HepG2 (cell line): Measurements from ENCODE around the gene PRKCB. TPM values are rescaled to one million over a fixed set of nuclear protein-coding genes. Genes with fewer than 3 reads are reported as not detected.

ENCODE experiments used
- ATAC-seq: fragments of 200-7000 bp; cut with Tn5 transposase; 3 replicates; pipeline ENCODE4 v1.9.1; 2020; ENCODE audit warnings: mild to moderate bottlenecking, moderate library complexity
- BruUV-seq: library from RNA; stranded (reverse); fragments of 400-500 nt; replicated peaks from 2 replicates; lab custom pipeline; 2021; lab: Mats Ljungman, UMichigan
- CTCF ChIA-PET: fragments of 300-600 bp; formaldehyde crosslinking; extraction: SDS; loops from one replicate; lab custom pipeline; 2021; ENCODE audit warnings: low total read pairs, inconsistent platforms, low intra/inter-chr PET ratio; lab: Yijun Ruan, JAX
- POLR2A ChIA-PET: fragments of 350-600 bp; sonication (Branson Sonifier 250); formaldehyde crosslinking; loops from one replicate; lab custom pipeline; 2020; ENCODE audit warnings: antibody characterized with exemption, inconsistent platforms; lab: Yijun Ruan, JAX
- DNase-seq: peaks from one replicate; pipeline ENCODE4 v3.0.0-alpha.2; 2015; ENCODE audit warnings: low spot score
- FAIRE-seq: peaks from 3 replicates; lab custom pipeline; 2011; peaks lifted over from hg19 to GRCh38; lab: Jason Lieb, UNC
- H2AFZ ChIP-seq: one replicate; pipeline ENCODE4 v1.6.1; 2011; ENCODE audit warnings: low read length, inconsistent platforms
- H3K27ac ChIP-seq: fragments of 300-600 bp; 3 replicates; pipeline ENCODE4 v1.8.0; 2011; ENCODE audit warnings: mixed run types, mild to moderate bottlenecking, mixed read lengths, low read length, inconsistent platforms; ENCODE audit not compliant: insufficient read depth; ENCODE audit errors: extremely low read length
- H3K27me3 ChIP-seq, 2 experiments: fragments of 200-600 bp in 1 of 2; 2 replicates in 1 of 2; 3 replicates in 1 of 2; pipeline versions ENCODE4 v1.6.0 to v1.8.0; 2011; ENCODE audit warnings: low read length in 2 of 2, mild to moderate bottlenecking in 2 of 2, moderate library complexity in 2 of 2, inconsistent platforms in 1 of 2; ENCODE audit not compliant: insufficient read depth in 2 of 2, control insufficient read depth in 1 of 2
- H3K36me3 ChIP-seq, 2 experiments: fragments of 200-600 bp in 1 of 2; replicated peaks in 1 of 2; 2 replicates in 1 of 2; 3 replicates in 1 of 2; pipeline versions ENCODE4 v1.5.1 to v1.8.0; 2011; ENCODE audit warnings: low read length in 2 of 2, inconsistent platforms in 1 of 2; ENCODE audit not compliant: insufficient read depth in 2 of 2, control insufficient read depth in 1 of 2
- H3K4me1 ChIP-seq: 2 replicates; pipeline ENCODE4 v1.5.1; 2012; ENCODE audit warnings: low read length, inconsistent platforms; ENCODE audit not compliant: insufficient read depth
- H3K4me2 ChIP-seq: 2 replicates; pipeline ENCODE4 v1.6.0; 2011; ENCODE audit warnings: low read depth, low read length, inconsistent platforms
- H3K4me3 ChIP-seq, 3 experiments: fragments of 200-600 bp in 1 of 3; sonication (generic), shearing (Covaris generic) in 1 of 3; replicated peaks in 1 of 3; 2 replicates each; pipeline ENCODE4 v1.5.1; 2011 to 2016; ENCODE audit warnings: low read length in 3 of 3, inconsistent platforms in 2 of 3, low read depth in 2 of 3, mild to moderate bottlenecking in 2 of 3, control low read depth in 1 of 3, mixed read lengths in 1 of 3; ENCODE audit not compliant: insufficient read depth in 1 of 3
- H3K79me2 ChIP-seq: one replicate; pipeline ENCODE4 v1.6.1; 2011; ENCODE audit warnings: low read length, inconsistent platforms; ENCODE audit not compliant: insufficient read depth
- H3K9ac ChIP-seq: 2 replicates; pipeline ENCODE4 v1.6.0; 2011; ENCODE audit warnings: mild to moderate bottlenecking, low read depth, low read length, inconsistent platforms; ENCODE audit not compliant: insufficient read depth
- H3K9me3 ChIP-seq: 2 replicates; pipeline ENCODE4 v1.5.1; 2012; ENCODE audit warnings: mild to moderate bottlenecking, low read length
- H4K20me1 ChIP-seq: 2 replicates; pipeline ENCODE4 v1.6.0; 2011; ENCODE audit warnings: inconsistent platforms, mild to moderate bottlenecking, low read length, moderate library complexity; ENCODE audit not compliant: insufficient read depth
- RFXANK ChIP-seq: IDR thresholded peaks from 2 replicates; pipeline ENCODE4 v1.6.1; 2016
- TP53 ChIP-seq: sonication (generic); formaldehyde crosslinking; conservative IDR thresholded peaks from 2 replicates; pipeline ENCODE4 v1.4.0; 2020; ENCODE audit warnings: missing genetic modification reagents
- WGBS: methylation state at CpG from one replicate; pipeline ENCODE4 v1.1.6; 2017; ENCODE audit warnings: low lambda C conversion rate; 5-methylcytosine and 5-hydroxymethylcytosine counted together
- in situ Hi-C: cut with HindIII; loops from 2 replicates; pipeline ENCODE4 v1.10.0; 2017; ENCODE audit warnings: low pct_unique_long_range_greater_than_20kb; ENCODE audit not compliant: extremely low pct_ligation_motif_present
- intact Hi-C: fragments of 100-400 bp; cut with micrococcal nuclease; formaldehyde crosslinking; loops from one replicate; pipeline ENCODE4 v1.10.0; 2022; ENCODE audit not compliant: unreplicated experiment
- polyA plus RNA-seq, 8 experiments: library from polyadenylated mRNA; depleted of rRNA in 3 of 8; stranded (reverse) in 7 of 8; unstranded in 1 of 8; fragments of >200 nt; fragmentation: Illumina TruSeq in 4 of 8; extraction: Trizol in 4 of 8; gene quantifications; 2 replicates each; pipeline versions ENCODE4 v1.2.1 to v1.2.3, GENCODE V29; 2011 to 2016; ENCODE audit warnings: low read depth in 4 of 8, missing spikeins in 1 of 8, mixed read lengths in 1 of 8; ENCODE audit not compliant: insufficient read depth in 1 of 8
- total RNA-seq, 5 experiments: library from RNA; depleted of rRNA; stranded (reverse); fragments of >200 nt; fragmentation: Illumina TruSeq; extraction: Trizol; gene quantifications; 2 replicates each; pipeline ENCODE4 v1.2.3, GENCODE V29; 2016; ENCODE audit warnings: low read depth in 1 of 5
- TF ChIP-seq, protein P1 (sequence below): sonication (generic); formaldehyde crosslinking; IDR thresholded peaks from 2 replicates; pipeline ENCODE4 v1.5.0; 2020; ENCODE audit warnings: mild to moderate bottlenecking, low read depth, missing genetic modification reagents, borderline replicate concordance
- TF ChIP-seq, protein P2 (sequence below): sonication (generic); formaldehyde crosslinking; IDR thresholded peaks from 2 replicates; pipeline ENCODE4 v1.5.1; 2020; ENCODE audit warnings: missing genetic modification reagents, mild to moderate bottlenecking, borderline replicate concordance

Gene PRKCB
- total and polyA plus RNA-seq, 2 of the 13 experiments (the other 11 are each of a cell fraction or from before 2014, with no cell fraction given): 0.01 TPM; not detected in 1

DNA sequence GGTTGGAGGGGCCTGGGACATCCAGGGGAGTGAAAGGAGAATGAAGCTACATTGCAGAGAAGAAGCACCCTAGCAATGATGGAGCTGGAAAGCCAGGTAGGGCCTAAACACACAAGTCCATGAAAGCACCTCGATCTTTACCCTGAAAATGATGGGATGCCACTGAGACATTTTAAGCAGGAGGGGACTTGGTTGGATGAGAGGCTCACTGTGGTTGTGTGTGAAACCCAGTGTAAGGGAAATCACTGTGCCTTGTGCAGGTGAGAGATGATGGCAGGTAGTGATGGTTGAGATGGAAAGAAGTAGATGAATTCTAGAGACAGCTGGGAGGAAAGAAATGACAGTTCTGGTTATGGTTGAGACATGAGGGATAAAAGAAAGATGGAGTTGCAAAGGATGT lies 287.5 kb downstream of the PRKCB start:
- H2AFZ ChIP-seq: no peak overlapping the region
- no peaks in the 10 kb centered on the region for H3K36me3 ChIP-seq
- H3K79me2 ChIP-seq: no peaks in the 10 kb centered on the region
- DNase-seq: no peak
- H3K9me3 ChIP-seq: no peaks in the 10 kb centered on the region
- no TSS peak for BruUV-seq
- intact Hi-C loops (no loop called here), in situ Hi-C loops (loop anchor here (10.0 kb wide), 1 partner anchor 382 kb away; no protein-coding TSS in a partner anchor)
- FAIRE-seq: no peak
- H3K4me3 ChIP-seq: no peak overlapping the region
- no peak overlapping the region for H3K27ac ChIP-seq
- WGBS: 0% methylated on average over 1 of the region's 1 CpG
- ATAC-seq: no peak
- H3K27me3 ChIP-seq: peaks cover 0 to 29% of the 10 kb centered on the region in 2 experiments; a peak in 3 of 5 replicates
- TF ChIP-seq, protein P1, sequence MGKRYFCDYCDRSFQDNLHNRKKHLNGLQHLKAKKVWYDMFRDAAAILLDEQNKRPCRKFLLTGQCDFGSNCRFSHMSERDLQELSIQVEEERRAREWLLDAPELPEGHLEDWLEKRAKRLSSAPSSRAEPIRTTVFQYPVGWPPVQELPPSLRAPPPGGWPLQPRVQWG (CRISPR knock-in tag): no peak
- H3K4me2 ChIP-seq: no peak overlapping the region
- no peaks in the 10 kb centered on the region for H4K20me1 ChIP-seq
- ChIA-PET POLR2A (no interaction called here), CTCF (no interaction called here)
- H3K4me1 ChIP-seq: no peaks in the 10 kb centered on the region
- no peak overlapping the region for H3K9ac ChIP-seq

DNA sequence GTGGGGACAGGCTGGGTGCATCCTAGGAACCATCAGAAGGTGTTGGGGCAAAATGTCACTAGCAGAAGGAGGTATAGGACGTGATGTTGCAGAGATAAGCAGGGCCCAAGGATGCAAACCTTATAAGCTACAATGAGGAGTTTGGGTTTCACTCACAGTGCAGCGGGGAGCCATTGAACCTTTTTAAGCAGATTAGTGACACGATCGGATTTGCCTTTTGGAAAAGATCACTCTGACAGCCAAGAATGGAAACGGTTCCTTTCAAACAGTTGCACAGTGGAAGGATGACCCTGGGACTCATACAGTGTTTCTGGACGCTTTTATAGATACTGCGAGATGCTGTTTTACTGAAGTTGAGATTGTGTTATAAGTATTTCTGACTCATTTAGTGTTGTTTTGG lies 288.5 kb downstream of the PRKCB start:
- Histone ChIP-seq H3K36me3 (no peaks in the 10 kb centered on the region), H3K4me3 (no peak overlapping the region), H3K27me3 (peaks cover 0 to 22% of the 10 kb centered on the region in 2 experiments; a peak in 3 of 5 replicates), H3K9ac (no peak overlapping the region), H3K79me2 (no peaks in the 10 kb centered on the region), H3K4me1 (no peaks in the 10 kb centered on the region), H4K20me1 (no peaks in the 10 kb centered on the region), H3K9me3 (no peaks in the 10 kb centered on the region), H3K27ac (no peak overlapping the region), H2AFZ (no peak overlapping the region), H3K4me2 (no peak overlapping the region)
- in situ Hi-C loops (loop anchor here (10.0 kb wide), 1 partner anchor 381 kb away; no protein-coding TSS in a partner anchor), intact Hi-C loops (no loop called here)
- ChIA-PET POLR2A (no interaction called here), CTCF (no interaction called here)
- FAIRE-seq (no peak), DNase-seq (no peak), ATAC-seq (no peak)
- TF ChIP-seq TP53 (CRISPR knock-in tag) (no peak), RFXANK (CRISPR knock-in tag) (no peak)
- TF ChIP-seq, protein P2, sequence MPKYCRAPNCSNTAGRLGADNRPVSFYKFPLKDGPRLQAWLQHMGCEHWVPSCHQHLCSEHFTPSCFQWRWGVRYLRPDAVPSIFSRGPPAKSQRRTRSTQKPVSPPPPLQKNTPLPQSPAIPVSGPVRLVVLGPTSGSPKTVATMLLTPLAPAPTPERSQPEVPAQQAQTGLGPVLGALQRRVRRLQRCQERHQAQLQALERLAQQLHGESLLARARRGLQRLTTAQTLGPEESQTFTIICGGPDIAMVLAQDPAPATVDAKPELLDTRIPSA (CRISPR knock-in tag): no peak
- BruUV-seq: no TSS peak
- 9% methylated on average over 7 of the region's 7 CpGs for WGBS
